GM12892 (cell line): Measurements from ENCODE around the gene AFF3.

ENCODE experiments used
- POLR2AphosphoS5 ChIP-seq: IDR thresholded peaks from 2 replicates; pipeline ENCODE4 v1.6.1; 2011; ENCODE audit warnings: low read depth, low read length, control low read depth
- TAF1 ChIP-seq: IDR thresholded peaks from 2 replicates; pipeline ENCODE4 v1.6.1; 2011; ENCODE audit warnings: low read depth, mild to moderate bottlenecking, control low read depth, low read length, borderline replicate concordance

- TF ChIP-seq TAF1 (no peak), POLR2AphosphoS5 (no peak)
Measured at GRCh38 chr2:100178864-100179263, 36.5 kb upstream of the AFF3 start.
